HFF-Myc (cell line): Measurements from ENCODE around the gene PDZRN4.
"Not testable (repeated sequence)": the region's sequence is repeated elsewhere in the genome, so short reads cannot be mapped to it uniquely, and the experiment has no call there.

ENCODE experiments used
- DNase-seq: peaks from one replicate; pipeline ENCODE4 v3.0.0-alpha.2; 2011; ENCODE audit warnings: low read depth; ENCODE audit errors: extremely low read depth
- H3K4me3 ChIP-seq: replicated peaks from 2 replicates; pipeline ENCODE4 v1.5.1; 2011; ENCODE audit warnings: low read depth, mild to moderate bottlenecking, control low read depth, low read length
- TF ChIP-seq, protein P1 (sequence below): IDR thresholded peaks from 2 replicates; pipeline ENCODE4 v1.5.1; 2012; ENCODE audit warnings: mild to moderate bottlenecking, low read depth, low read length, control low read depth; ENCODE audit errors: missing control alignments

The PDZRN4 gene

DNA sequence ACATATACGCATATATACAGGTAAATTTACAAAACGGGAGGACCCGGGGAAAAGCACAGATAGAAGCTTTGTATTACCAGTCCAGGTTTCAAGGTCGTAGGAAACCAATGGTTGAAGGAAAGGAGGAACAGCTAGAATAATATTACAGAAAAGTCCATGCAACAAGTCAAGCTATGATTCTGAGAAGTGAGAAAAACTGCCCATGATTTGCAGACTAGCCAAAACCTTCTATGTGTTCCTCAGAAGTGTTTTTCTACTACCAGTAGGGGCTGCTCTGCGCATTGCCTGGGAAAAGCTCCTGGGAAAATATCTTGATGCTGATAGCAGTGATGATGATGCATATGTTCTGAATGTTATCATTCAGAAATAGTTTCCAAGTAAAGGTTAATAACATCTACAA is 2.2 kb downstream of the PDZRN4 start:
- no peak overlapping the region for H3K4me3 ChIP-seq
- TF ChIP-seq, protein P1, sequence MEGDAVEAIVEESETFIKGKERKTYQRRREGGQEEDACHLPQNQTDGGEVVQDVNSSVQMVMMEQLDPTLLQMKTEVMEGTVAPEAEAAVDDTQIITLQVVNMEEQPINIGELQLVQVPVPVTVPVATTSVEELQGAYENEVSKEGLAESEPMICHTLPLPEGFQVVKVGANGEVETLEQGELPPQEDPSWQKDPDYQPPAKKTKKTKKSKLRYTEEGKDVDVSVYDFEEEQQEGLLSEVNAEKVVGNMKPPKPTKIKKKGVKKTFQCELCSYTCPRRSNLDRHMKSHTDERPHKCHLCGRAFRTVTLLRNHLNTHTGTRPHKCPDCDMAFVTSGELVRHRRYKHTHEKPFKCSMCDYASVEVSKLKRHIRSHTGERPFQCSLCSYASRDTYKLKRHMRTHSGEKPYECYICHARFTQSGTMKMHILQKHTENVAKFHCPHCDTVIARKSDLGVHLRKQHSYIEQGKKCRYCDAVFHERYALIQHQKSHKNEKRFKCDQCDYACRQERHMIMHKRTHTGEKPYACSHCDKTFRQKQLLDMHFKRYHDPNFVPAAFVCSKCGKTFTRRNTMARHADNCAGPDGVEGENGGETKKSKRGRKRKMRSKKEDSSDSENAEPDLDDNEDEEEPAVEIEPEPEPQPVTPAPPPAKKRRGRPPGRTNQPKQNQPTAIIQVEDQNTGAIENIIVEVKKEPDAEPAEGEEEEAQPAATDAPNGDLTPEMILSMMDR = peak; percentile 23
- DNase-seq = no peak

DNA sequence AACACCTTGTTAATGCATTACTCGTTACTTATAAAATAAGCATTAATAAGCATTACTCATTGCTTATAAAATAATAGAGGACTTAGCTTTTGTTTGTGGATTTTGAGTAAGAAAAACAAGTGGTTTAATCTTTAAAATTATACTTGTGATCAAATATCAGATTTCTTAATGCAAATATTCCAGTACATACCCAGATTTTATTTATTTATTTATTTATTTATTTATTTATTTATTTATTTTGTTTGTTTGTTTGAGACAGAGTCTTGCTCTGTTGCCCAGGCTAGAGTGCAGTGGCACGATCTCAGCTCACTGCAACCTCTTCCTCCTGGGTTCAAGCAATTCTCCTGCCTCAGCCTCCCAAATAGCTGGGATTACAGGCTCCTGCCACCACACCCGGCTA is 3.4 kb downstream of the PDZRN4 start:
- not testable (repeated sequence) for DNase-seq, H3K4me3 ChIP-seq

DNA sequence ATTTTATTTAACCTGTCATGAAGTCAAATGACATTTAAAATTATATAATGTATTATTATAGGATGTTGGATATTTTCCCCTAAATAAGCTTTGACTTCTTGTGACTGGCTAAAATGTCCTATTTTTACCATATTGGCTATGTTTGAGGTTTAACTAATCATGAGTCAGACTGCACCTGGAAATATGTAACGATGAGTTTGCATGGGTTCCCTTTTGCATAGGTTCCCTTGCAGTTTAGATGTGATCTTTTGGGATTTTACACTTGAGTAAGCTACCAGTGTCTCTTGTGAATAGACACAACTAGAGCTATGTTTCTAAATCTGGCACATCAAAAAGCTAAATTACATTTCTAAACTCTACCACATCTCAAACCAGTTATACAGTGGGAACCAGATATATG is 5.2 kb downstream of the PDZRN4 start:
- DNase-seq = no peak
- TF ChIP-seq, protein P1 = no peak
- H3K4me3 ChIP-seq = no peak overlapping the region

DNA sequence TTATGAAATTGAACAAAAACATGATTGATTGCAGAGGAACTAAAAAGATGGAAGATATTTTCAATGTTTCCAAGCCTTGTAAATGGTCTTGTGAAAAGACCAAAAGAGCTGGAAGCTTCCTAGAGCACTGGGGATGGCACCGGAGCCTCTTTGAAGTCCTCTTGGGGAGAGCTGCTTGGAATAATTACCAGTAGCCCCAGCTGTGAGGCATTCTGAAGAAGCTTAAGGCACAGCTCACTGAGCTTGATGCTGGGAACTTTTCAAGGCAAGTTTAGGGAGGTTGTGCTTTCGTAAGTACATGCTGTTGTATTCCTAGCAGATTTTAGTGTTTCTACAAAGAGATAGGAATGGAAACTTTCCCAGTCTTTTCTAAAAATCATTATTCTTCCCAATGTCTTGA is 13.9 kb downstream of the PDZRN4 start:
- no peak for DNase-seq
- TF ChIP-seq, protein P1 = no peak
- H3K4me3 ChIP-seq = no peak overlapping the region

DNA sequence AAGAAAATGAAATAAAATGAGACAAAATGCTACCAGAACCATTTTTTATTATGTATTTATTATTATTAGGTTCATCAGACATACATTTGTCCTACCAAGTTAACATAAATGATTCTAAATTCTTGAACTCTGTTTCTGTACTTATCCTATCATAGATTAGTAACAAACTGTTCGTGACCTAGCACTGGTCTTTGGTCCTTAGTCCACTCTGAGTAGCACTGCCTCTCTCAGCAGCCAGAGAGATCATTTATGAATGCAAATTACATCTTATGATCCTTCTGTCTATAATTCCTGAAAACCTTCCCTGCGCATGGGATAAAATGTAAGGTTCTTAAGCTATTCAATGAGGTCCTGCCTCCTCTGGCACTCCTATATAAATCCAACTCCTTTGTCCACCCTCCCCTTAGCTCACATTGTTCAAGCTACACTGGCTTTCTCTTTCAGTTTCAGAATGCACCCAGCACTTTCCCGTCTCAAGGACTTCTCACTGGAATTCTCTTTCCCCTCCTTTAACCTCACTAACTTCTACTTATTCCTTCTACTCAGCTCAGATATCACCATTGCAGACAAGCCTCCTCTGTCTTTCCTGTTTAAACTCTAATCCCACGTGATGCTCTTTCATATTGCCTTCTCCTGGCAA is 17.1 kb downstream of the PDZRN4 start:
- no peak for DNase-seq
- H3K4me3 ChIP-seq = no peak overlapping the region

DNA sequence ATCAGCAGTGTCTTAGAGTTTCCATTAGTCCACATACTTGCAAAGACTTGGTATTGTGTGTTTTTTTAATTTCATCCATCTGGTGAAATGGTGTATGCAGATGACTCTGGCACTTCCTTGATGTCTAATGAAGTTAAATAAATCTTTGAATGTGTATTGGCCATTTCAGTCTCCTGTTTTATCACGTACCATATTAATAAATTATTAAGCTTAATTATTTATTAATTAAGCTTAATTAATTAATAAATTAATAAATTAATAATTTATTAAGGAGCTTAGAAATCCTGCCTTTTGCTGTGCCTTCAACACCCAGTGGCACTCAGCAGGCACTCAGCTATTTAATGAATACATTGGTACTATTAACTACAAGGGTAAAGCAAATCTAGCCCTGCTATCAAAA is 18.2 kb downstream of the PDZRN4 start:
- H3K4me3 ChIP-seq = no peak overlapping the region
- DNase-seq = no peak
- TF ChIP-seq, protein P1 = no peak

More for the DNA sequence above, 17.1 kb downstream of the PDZRN4 start:
- TF ChIP-seq, protein P1 = no peak

DNA sequence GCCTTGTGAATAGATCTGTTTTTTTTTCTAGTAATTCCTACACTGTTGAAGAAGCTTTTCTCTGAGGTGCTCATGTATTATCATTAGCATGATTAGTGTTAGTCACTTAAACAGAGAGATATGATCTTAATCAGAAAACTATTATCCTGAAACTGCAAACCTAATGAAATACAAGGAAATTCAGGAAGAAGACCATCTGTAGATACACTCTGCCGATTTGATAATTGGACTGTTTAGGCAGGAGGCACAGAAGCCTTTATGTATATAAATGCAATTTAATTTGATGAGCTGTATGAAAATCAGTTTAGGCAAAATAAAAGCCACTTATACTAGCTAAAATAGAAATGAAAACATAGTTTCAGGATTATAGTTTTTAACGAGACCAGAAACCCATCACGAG is 23.3 kb downstream of the PDZRN4 start:
- H3K4me3 ChIP-seq = no peak overlapping the region
- DNase-seq = no peak
- TF ChIP-seq, protein P1 = no peak
